ENCODE measurements around the gene MATN1. TPM values are rescaled to one million over a fixed set of nuclear protein-coding genes. Genes with fewer than 3 reads are reported as not detected.

The MATN1 gene
- total RNA-seq, 6 donors from 2014 or later = 0.15 TPM; not detected in 5

DNA sequence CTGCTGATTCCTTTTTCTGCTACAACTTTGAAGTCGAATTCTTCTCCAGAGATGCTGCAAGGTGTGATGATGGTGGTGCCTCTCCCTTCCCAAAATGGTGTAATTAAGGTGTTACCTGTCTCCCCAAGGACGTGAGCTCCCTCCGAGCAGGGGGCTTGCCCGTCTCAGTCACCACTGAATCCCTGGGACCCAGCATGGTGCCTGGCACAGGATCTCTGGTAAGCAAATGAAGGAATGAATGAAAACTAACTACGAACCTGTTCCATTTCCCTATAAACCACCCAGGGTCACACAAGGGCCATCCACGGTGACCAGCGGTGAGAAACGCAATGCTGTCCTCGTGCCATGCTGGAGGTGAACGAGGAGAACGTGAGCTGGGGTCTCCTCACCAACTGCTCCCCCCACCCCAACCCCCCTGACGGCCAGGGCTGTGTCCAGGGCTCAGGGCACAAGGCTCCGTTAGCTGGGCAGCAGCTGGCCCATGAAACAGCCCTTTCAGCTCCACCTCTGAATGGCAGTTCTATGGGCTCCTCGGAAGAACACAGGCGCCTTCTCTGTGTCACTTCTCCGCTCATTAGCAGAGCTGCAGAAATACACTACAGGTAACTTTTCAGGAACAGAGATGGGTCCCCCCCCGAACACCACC is 2.2 kb upstream of the MATN1 start:
- DNase-seq (no peak), ATAC-seq (ENCODE audit: low FRiP score in 2 of 2) (no peak)
- H3K9me3 ChIP-seq = no peaks in the 10 kb centered on the region
- H3K27me3 ChIP-seq = no peaks in the 10 kb centered on the region
- H3K27ac ChIP-seq = no peak overlapping the region
- no peaks in the 10 kb centered on the region for H3K4me1 ChIP-seq
- H3K4me3 ChIP-seq = no peak overlapping the region
- WGBS, 2 donors = 90 to 91% methylated on average over 14 to 17 of the region's 17 CpGs
- TF ChIP-seq EP300 (IDR thresholded peaks at IDR 0.05) = no peak
- TF ChIP-seq CTCF (IDR thresholded peaks at IDR 0.05) = no peak
- TF ChIP-seq POLR2A (IDR thresholded peaks at IDR 0.05) = no peak
- no peak for TF ChIP-seq POLR2AphosphoS5 (IDR thresholded peaks at IDR 0.05)
- H3K36me3 ChIP-seq = peaks cover 0 to 10% (median 0%) of the 10 kb centered on the region in 4 donors

- WGBS, 2 donors = 87 to 89% methylated on average over 5 of the region's 5 CpGs
- H3K27ac ChIP-seq = no peak overlapping the region
- no peaks in the 10 kb centered on the region for H3K27me3 ChIP-seq
- H3K4me1 ChIP-seq = no peaks in the 10 kb centered on the region
- DNase-seq (no peak), ATAC-seq (ENCODE audit: low FRiP score in 2 of 2) (no peak)
- H3K36me3 ChIP-seq = peaks cover 0 to 10% (median 0%) of the 10 kb centered on the region in 4 donors
- no peaks in the 10 kb centered on the region for H3K9me3 ChIP-seq
- TF ChIP-seq POLR2AphosphoS5 (IDR thresholded peaks at IDR 0.05) = no peak
- TF ChIP-seq CTCF (IDR thresholded peaks at IDR 0.05) = no peak
- TF ChIP-seq EP300 (IDR thresholded peaks at IDR 0.05) = no peak
- no peak for TF ChIP-seq POLR2A (IDR thresholded peaks at IDR 0.05)
- H3K4me3 ChIP-seq = no peak overlapping the region
Observed at GRCh38 chr1:30724655-30725421, 1.5 kb upstream of the MATN1 start.

DNA sequence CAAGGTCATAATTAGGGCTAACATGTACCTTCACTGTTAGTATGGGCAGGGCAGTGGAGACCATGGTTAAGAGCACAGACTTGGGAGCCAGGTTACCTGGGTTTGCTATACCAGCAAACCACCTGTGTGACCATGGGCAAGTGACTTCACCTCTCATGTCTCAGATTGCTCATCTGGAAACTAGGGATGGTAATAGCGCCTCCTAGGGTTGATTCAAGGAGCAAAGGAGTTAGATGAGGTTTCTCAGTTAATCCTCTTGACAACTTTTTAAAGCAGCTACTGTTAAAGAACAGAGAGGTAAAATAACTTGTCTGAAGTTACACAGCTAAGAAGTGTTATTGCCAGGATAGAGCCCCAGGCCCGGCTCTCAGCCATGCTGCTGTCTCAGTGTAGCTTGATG is 790 bp upstream of the MATN1 start:
- 85 to 98% methylated on average over 2 of the region's 2 CpGs for WGBS, 2 donors
- peaks cover 3 to 5% (median 5%) of the 10 kb centered on the region in 4 donors for H3K4me1 ChIP-seq
- TF ChIP-seq POLR2A (IDR thresholded peaks at IDR 0.05) (no peak), POLR2AphosphoS5 (IDR thresholded peaks at IDR 0.05) (no peak), CTCF (IDR thresholded peaks at IDR 0.05) (no peak), EP300 (IDR thresholded peaks at IDR 0.05) (no peak)
- DNase-seq = no peak
- no peak for ATAC-seq (ENCODE audit: low FRiP score in 2 of 2)
- no peak overlapping the region for H3K4me3 ChIP-seq
- no peak overlapping the region for H3K27ac ChIP-seq
- no peaks in the 10 kb centered on the region for H3K27me3 ChIP-seq
- H3K9me3 ChIP-seq = no peaks in the 10 kb centered on the region
- H3K36me3 ChIP-seq = peaks cover 0 to 10% (median 0%) of the 10 kb centered on the region in 4 donors

GRCh38 chr1:30721812-30722537 is 1.4 kb downstream of the MATN1 start:
- 76 to 85% methylated on average over 6 to 9 of the region's 9 CpGs for WGBS, 2 donors
- H3K27ac ChIP-seq = no peak overlapping the region
- DNase-seq = no peak
- H3K4me1 ChIP-seq = peaks cover 7 to 11% (median 8%) of the 10 kb centered on the region in 4 donors
- TF ChIP-seq CTCF (IDR thresholded peaks at IDR 0.05) = no peak
- no peak for TF ChIP-seq EP300 (IDR thresholded peaks at IDR 0.05)
- TF ChIP-seq POLR2A (IDR thresholded peaks at IDR 0.05) = no peak
- no peak for TF ChIP-seq POLR2AphosphoS5 (IDR thresholded peaks at IDR 0.05)
- peaks cover 0 to 10% (median 0%) of the 10 kb centered on the region in 4 donors for H3K36me3 ChIP-seq
- no peak for ATAC-seq (ENCODE audit: low FRiP score in 2 of 2)
- no peaks in the 10 kb centered on the region for H3K9me3 ChIP-seq
- no peak overlapping the region for H3K4me3 ChIP-seq
- no peaks in the 10 kb centered on the region for H3K27me3 ChIP-seq

All from upper lobe of left lung (tissue), 6 donors.